Smooth muscle cell (in vitro differentiated cells): ENCODE results near the gene HNRNPF. TPM values are rescaled to one million over a fixed set of nuclear protein-coding genes. Genes with fewer than 3 reads are reported as not detected.
"Not testable (repeated sequence)": the region's sequence is repeated elsewhere in the genome, so short reads cannot be mapped to it uniquely, and the experiment has no call there.

ENCODE experiments used
- DNase-seq: peaks from one replicate; lab custom pipeline; 2025; ENCODE audit not compliant: unreplicated experiment; lab: John Stamatoyannopoulos, UW
- H2AFZ ChIP-seq: fragments of 200-600 bp; sonication (generic); 2 replicates; pipeline ENCODE4 v1.6.0; 2016; ENCODE audit warnings: antibody characterized with exemption, low read depth, mild to moderate bottlenecking
- H3F3A ChIP-seq: fragments of 200-600 bp; sonication (generic); 2 replicates; pipeline ENCODE4 v1.6.0; 2017; ENCODE audit warnings: antibody characterized with exemption, low read depth
- H3K27ac ChIP-seq: fragments of 200-600 bp; sonication (generic); 2 replicates; pipeline ENCODE4 v1.5.1; 2016; ENCODE audit warnings: low read depth, mild to moderate bottlenecking
- H3K27me3 ChIP-seq: fragments of 200-600 bp; sonication (generic); 2 replicates; pipeline ENCODE4 v1.6.1; 2016; ENCODE audit warnings: low read depth, mild to moderate bottlenecking
- H3K36me3 ChIP-seq: fragments of 200-600 bp; sonication (generic); 2 replicates; pipeline ENCODE4 v1.5.1; 2016; ENCODE audit warnings: low read depth
- H3K4me1 ChIP-seq: fragments of 200-600 bp; sonication (generic); 2 replicates; pipeline ENCODE4 v1.5.1; 2016; ENCODE audit warnings: low read depth
- H3K4me2 ChIP-seq: fragments of 200-600 bp; sonication (generic); 2 replicates; pipeline ENCODE4 v1.6.0; 2016; ENCODE audit warnings: mild to moderate bottlenecking
- H3K4me3 ChIP-seq: fragments of 200-600 bp; sonication (generic); 2 replicates; pipeline ENCODE4 v1.5.1; 2016; ENCODE audit warnings: mild to moderate bottlenecking
- H3K79me2 ChIP-seq: fragments of 200-600 bp; sonication (generic); 2 replicates; pipeline ENCODE4 v1.6.0; 2016; ENCODE audit warnings: low read depth, mild to moderate bottlenecking
- H3K9ac ChIP-seq: fragments of 200-600 bp; sonication (generic); 2 replicates; pipeline ENCODE4 v1.6.0; 2016; ENCODE audit warnings: low read depth
- H3K9me3 ChIP-seq: fragments of 200-600 bp; sonication (generic); replicated peaks from 2 replicates; pipeline ENCODE4 v1.5.1; 2016; ENCODE audit warnings: low read depth
- H4K20me1 ChIP-seq: fragments of 200-600 bp; sonication (generic); 2 replicates; pipeline ENCODE4 v1.6.0; 2016; ENCODE audit warnings: low read depth
- CTCF ChIP-seq: fragments of 200-600 bp; sonication (generic); IDR thresholded peaks from 2 replicates; pipeline ENCODE4 v1.5.1; 2017; ENCODE audit warnings: borderline replicate concordance, mild to moderate bottlenecking, antibody characterized with exemption; ENCODE audit not compliant: insufficient read depth, poor library complexity, severe bottlenecking
- WGBS: methylation state at CpG from one replicate; pipeline ENCODE4 v1.1.7; 2016; ENCODE audit warnings: low lambda C conversion rate; 5-methylcytosine and 5-hydroxymethylcytosine counted together
- polyA plus RNA-seq: library from polyadenylated mRNA; unstranded; fragments of >200 nt; fragmentation: Nextera tagmentation; extraction: Ambion mirVana; gene quantifications from 2 replicates; pipeline ENCODE4 v1.2.1, GENCODE V29; 2016
- total RNA-seq: library from RNA; depleted of rRNA; stranded (reverse); fragments of >200 nt; gene quantifications from 2 replicates; pipeline ENCODE4 v1.2.3, GENCODE V29; 2014

Gene HNRNPF
- total and polyA plus RNA-seq, 2 experiments from 2014 or later = 71.9 to 112 TPM

DNA sequence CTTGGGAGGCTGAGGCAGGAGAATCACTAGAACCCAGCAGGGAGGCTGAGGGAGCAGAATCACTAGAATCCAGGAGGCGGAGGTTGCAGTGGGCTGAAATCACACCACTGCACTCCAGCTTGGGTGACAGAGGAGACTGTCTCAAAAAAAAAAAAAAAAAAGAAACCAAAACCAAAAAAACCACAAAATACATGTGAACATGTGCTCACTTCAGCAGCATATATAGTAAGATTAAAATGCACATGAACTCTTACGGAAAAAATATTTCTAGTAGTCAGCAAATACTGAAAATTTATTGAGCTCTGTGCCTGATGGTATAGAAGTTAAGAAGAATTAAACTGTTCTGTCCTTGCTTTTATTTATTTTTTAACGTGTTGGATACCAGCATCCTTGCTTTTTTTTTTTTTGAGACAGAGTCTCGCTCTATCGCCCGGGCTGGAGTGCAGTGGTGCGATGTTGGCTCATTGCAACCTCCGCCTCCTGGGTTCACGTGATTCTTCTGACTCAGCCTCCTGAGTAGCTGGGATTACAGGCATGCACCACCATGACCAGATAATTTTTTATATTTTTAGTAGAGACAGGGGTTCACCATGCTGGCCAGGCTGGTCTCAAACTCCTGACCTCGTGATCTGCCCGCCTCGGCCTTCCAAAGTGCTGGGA is 18.3 kb upstream of the HNRNPF start:
- no peaks in the 10 kb centered on the region for H3K4me1 ChIP-seq
- H3K36me3 ChIP-seq = no peaks in the 10 kb centered on the region
- H3K4me2 ChIP-seq = no peak overlapping the region
- no peaks in the 10 kb centered on the region for H3K9me3 ChIP-seq
- DNase-seq = no peak
- no peak overlapping the region for H3K27ac ChIP-seq
- no peak overlapping the region for H3K4me3 ChIP-seq
- H3K9ac ChIP-seq = no peak overlapping the region
- no peak overlapping the region for H2AFZ ChIP-seq
- 95% methylated on average over 12 of the region's 12 CpGs for WGBS
- no peaks in the 10 kb centered on the region for H4K20me1 ChIP-seq
- no peaks in the 10 kb centered on the region for H3K79me2 ChIP-seq
- TF ChIP-seq CTCF = no peak
- H3K27me3 ChIP-seq = no peaks in the 10 kb centered on the region
- H3F3A ChIP-seq = no peaks in the 10 kb centered on the region

- H3K27ac ChIP-seq, H4K20me1 ChIP-seq, H3K9ac ChIP-seq, H2AFZ ChIP-seq, DNase-seq, H3K9me3 ChIP-seq, H3K79me2 ChIP-seq, H3K4me3 ChIP-seq, H3F3A ChIP-seq, H3K36me3 ChIP-seq, H3K4me2 ChIP-seq, H3K4me1 ChIP-seq, H3K27me3 ChIP-seq: not testable (repeated sequence)
- WGBS = 95% methylated on average over 12 of the region's 12 CpGs
Measured at GRCh38 chr10:43426476-43426875, 17.5 kb upstream of the HNRNPF start.

GRCh38 chr10:43424416-43424815 is 15.4 kb upstream of the HNRNPF start:
- Histone ChIP-seq H3K36me3 (no peaks in the 10 kb centered on the region), H3K4me1 (peaks cover 5% of the 10 kb centered on the region), H4K20me1 (no peaks in the 10 kb centered on the region), H3K9ac (no peak overlapping the region), H2AFZ (no peak overlapping the region), H3K4me2 (no peak overlapping the region), H3K9me3 (no peaks in the 10 kb centered on the region), H3K27ac (no peak overlapping the region), H3K79me2 (no peaks in the 10 kb centered on the region), H3K27me3 (no peaks in the 10 kb centered on the region), H3K4me3 (no peak overlapping the region), H3F3A (peaks cover 16% of the 10 kb centered on the region)
- DNase-seq = no peak
- no peak for TF ChIP-seq CTCF
- 93% methylated on average over 6 of the region's 6 CpGs for WGBS

DNA sequence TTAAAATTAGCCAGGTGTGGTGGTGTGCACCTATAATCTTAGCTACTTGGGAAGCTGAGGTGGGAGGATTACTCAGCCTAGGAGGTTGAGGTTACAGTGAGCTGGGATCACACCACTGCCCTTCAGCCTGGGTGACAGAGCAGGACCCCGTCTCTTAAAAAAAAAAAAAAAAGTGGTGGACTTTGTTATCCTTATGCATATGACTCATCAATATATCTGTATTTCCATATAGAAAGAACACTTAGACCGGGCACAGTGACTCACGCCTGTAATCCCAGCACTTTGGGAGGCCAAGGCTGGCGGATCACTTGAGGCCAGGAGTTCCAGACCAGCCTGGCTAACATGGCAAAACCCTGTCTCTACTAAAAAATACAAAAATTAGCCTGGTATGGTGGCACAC is 13.0 kb upstream of the HNRNPF start:
- H3K4me2 ChIP-seq, H3K9ac ChIP-seq, H2AFZ ChIP-seq, H3K9me3 ChIP-seq, H3K79me2 ChIP-seq, H4K20me1 ChIP-seq, H3K4me1 ChIP-seq, H3K27me3 ChIP-seq, H3K4me3 ChIP-seq, DNase-seq, H3K36me3 ChIP-seq: not testable (repeated sequence)
- 74% methylated on average over 4 of the region's 4 CpGs for WGBS
- peaks cover 16% of the 10 kb centered on the region for H3F3A ChIP-seq
- peak overlapping the region; percentile 88 for H3K27ac ChIP-seq

- H3K36me3 ChIP-seq = no peaks in the 10 kb centered on the region
- no peak overlapping the region for H2AFZ ChIP-seq
- H3F3A ChIP-seq = peaks cover 16% of the 10 kb centered on the region
- no peak for TF ChIP-seq CTCF
- H3K79me2 ChIP-seq = no peaks in the 10 kb centered on the region
- no peaks in the 10 kb centered on the region for H3K9me3 ChIP-seq
- no peaks in the 10 kb centered on the region for H4K20me1 ChIP-seq
- H3K4me3 ChIP-seq = peak overlapping the region; percentile 59
- no peak for DNase-seq
- peak overlapping the region; percentile 88 for H3K27ac ChIP-seq
- no peak overlapping the region for H3K9ac ChIP-seq
- WGBS = 97% methylated on average over 6 of the region's 6 CpGs
- peak overlapping the region; percentile 87 for H3K4me2 ChIP-seq
- no peaks in the 10 kb centered on the region for H3K27me3 ChIP-seq
- peaks cover 5% of the 10 kb centered on the region for H3K4me1 ChIP-seq
Measured at GRCh38 chr10:43421519-43421918, 12.5 kb upstream of the HNRNPF start.
